Right lobe of liver (tissue), 6 donors: ENCODE data around the gene ANKRD9. TPM values are rescaled to one million over a fixed set of nuclear protein-coding genes. Genes with fewer than 3 reads are reported as not detected.

Experiments
- ATAC-seq, 4 donors: fragments of 200-7000 bp; cut with Tn5 transposase; one replicate each; pipeline ENCODE4 v1.9.1; 2020; ENCODE audit warnings: mild to moderate bottlenecking in 4 of 4, moderate library complexity in 4 of 4
- DNase-seq, 3 donors: peaks; one replicate each; pipeline ENCODE4 v3.0.0-alpha.2; 2020
- H3K27ac ChIP-seq, 3 donors: fragments of 200-600 bp; one replicate each; pipeline ENCODE4 v1.8.0; 2022
- H3K27me3 ChIP-seq, 2 donors: fragments of 200-600 bp; one replicate each; pipeline ENCODE4 v1.8.0; 2022
- H3K36me3 ChIP-seq, 4 donors: fragments of 200-600 bp; sonication (generic) in 1 of 4; one replicate each; pipeline versions ENCODE4 v1.5.1 to v1.8.0; 2017 to 2022; ENCODE audit warnings: control low read depth in 1 of 4
- H3K4me1 ChIP-seq, 4 donors: fragments of 200-600 bp; sonication (generic) in 1 of 4; one replicate each; pipeline versions ENCODE4 v1.5.1 to v1.8.0; 2017 to 2022; ENCODE audit warnings: control low read depth in 1 of 4
- H3K4me3 ChIP-seq, 3 donors: fragments of 200-600 bp; one replicate each; pipeline ENCODE4 v1.8.0; 2022
- H3K9me3 ChIP-seq, 4 donors: fragments of 200-600 bp; sonication (generic) in 1 of 4; one replicate each; pipeline versions ENCODE4 v1.5.1 to v1.8.0; 2017 to 2022; ENCODE audit warnings: control low read depth in 1 of 4
- POLR2A ChIP-seq: fragments of 450-650 bp; IDR thresholded peaks from one replicate; pipeline ENCODE4 v1.6.1; 2017; ENCODE audit warnings: antibody characterized with exemption, mild to moderate bottlenecking
- WGBS: methylation state at CpG from one replicate; pipeline ENCODE4 v1.1.6; 2018; ENCODE audit warnings: low coverage, low lambda C conversion rate; ENCODE audit not compliant: insufficient coverage; ENCODE audit errors: missing lambda C conversion rate; 5-methylcytosine and 5-hydroxymethylcytosine counted together
- intact Hi-C, 2 donors: fragments of 100-400 bp; cut with DNase I; formaldehyde crosslinking; loops; one replicate each; pipeline versions ENCODE4 v1.11.2 to v1.14.1; 2022
- long read RNA-seq: library from polyadenylated mRNA; unstranded; transcript quantifications from one replicate; pipeline ENCODE4 v2.0.0, GENCODE V29; 2019
- total RNA-seq, 6 experiments: library from RNA; depleted of rRNA in 2 of 6; stranded (reverse); fragments of >200 nt in 2 of 6; fragmentation: NEBNext Ultra II Directional in 3 of 6; extraction: Animal tissue kit (Norgen Biotek cat#: 25700) in 3 of 6; gene quantifications; one replicate each; pipeline versions ENCODE4 v1.1.0 to v1.2.4, GENCODE V29; 2016 to 2023
- TF ChIP-seq, protein P1 (sequence below), 4 donors: fragments of 200-600 bp in 3 of 4; fragments of 450-650 bp in 1 of 4; IDR thresholded peaks; one replicate each; pipeline versions ENCODE4 v1.5.1 to v1.8.0; 2016 to 2022; ENCODE audit warnings: antibody characterized with exemption in 4 of 4, mild to moderate bottlenecking in 2 of 4
- donor health status: DM: no; HTN: yes; CAD: no.
- donor health status: DM: no; HTN: no; CAD: no.
- donor health status: DM: no; HTN: no; CAD: no.
- donor health status: DM: no; HTN: yes; CAD: no.
- donor health status: DM: no; HTN: yes; CAD: no.

The ANKRD9 gene, protein sequence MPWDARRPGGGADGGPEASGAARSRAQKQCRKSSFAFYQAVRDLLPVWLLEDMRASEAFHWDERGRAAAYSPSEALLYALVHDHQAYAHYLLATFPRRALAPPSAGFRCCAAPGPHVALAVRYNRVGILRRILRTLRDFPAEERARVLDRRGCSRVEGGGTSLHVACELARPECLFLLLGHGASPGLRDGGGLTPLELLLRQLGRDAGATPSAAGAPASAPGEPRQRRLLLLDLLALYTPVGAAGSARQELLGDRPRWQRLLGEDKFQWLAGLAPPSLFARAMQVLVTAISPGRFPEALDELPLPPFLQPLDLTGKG
- 10 to 100 TPM in 2 of 6 experiments, 1 to 10 TPM in 4; 7.5 to 33.8 (median 8.9) TPM for total RNA-seq
- long read RNA-seq, partial matches to known transcripts = 0 of 2 reads
- long read RNA-seq, other reads (novel, unspliced or antisense) = 1 of 2 reads

DNA sequence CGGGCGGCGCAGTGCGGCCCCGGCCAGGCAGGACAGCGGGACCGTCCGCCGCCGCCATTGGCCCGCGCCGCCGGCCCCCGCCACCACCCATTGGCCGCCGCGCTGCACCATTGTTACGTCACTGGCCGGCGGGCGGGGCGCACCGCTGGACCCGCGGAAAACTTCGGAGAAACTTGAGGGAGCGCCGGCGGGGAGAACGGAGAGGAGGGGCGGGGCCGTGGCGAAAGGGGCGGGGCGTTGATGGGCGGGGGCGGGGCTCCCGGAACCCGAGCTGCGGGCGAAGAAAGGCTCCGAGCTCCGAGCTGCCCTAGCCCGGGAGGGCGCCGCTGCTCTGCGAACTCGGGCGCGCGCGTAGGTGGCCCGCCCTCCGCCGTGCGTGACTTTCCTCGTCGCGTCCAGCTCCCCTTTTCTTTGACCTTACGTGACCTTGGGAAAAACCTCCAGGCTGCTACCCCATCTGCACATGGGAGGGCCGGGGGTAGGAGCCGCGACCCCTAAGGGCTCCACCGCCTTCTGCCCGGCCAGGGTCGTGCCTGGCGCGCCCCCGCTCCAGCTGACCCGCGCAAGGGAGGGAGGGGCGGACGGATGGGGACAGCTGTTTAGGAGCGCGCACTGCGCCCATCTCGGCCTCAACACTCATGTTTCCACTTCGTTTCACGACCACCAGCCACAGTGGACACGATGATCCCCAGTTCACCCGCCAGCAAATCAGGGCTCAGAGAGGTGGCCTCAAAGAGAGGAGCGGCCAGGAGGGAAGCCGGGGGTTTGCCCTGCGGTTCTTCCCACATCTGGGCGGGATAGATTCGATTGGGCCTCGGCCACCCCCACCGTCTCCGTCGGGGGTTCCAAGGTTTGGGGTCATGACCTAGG is at the start of gene ANKRD9:
Gene ANKRD9 (minus strand): TSS at position 31 of the 870 bp plus-strand sequence. CDS start 1,887 bp downstream, outside the sequence.
- Histone ChIP-seq H3K4me3 (peak within 1 kb of the TSS; percentile 41 to 63 (median 58)), H3K27me3 (no peaks in the 10 kb centered on the region), H3K27ac (peak within 1 kb of the TSS; percentile 26 to 85 (median 76)), H3K36me3 (no peaks in the 10 kb centered on the region), H3K4me1 (peaks cover 0 to 6% (median 0%) of the 10 kb centered on the region in 4 donors), H3K9me3 (no peaks in the 10 kb centered on the region)
- intact Hi-C loops = loop anchor here in 1 of 2 donors (5.0 kb wide), 1 partner anchor 68 kb away; no protein-coding TSS in a partner anchor
- TF ChIP-seq, protein P1, sequence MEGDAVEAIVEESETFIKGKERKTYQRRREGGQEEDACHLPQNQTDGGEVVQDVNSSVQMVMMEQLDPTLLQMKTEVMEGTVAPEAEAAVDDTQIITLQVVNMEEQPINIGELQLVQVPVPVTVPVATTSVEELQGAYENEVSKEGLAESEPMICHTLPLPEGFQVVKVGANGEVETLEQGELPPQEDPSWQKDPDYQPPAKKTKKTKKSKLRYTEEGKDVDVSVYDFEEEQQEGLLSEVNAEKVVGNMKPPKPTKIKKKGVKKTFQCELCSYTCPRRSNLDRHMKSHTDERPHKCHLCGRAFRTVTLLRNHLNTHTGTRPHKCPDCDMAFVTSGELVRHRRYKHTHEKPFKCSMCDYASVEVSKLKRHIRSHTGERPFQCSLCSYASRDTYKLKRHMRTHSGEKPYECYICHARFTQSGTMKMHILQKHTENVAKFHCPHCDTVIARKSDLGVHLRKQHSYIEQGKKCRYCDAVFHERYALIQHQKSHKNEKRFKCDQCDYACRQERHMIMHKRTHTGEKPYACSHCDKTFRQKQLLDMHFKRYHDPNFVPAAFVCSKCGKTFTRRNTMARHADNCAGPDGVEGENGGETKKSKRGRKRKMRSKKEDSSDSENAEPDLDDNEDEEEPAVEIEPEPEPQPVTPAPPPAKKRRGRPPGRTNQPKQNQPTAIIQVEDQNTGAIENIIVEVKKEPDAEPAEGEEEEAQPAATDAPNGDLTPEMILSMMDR (IDR thresholded peaks at IDR 0.05) = no peak
- no peak for TF ChIP-seq POLR2A
- DNase-seq (peak; percentile 96), ATAC-seq (peak; percentile 88 to 93 (median 90))
- WGBS = 12% methylated on average over 20 of the region's 91 CpGs

DNA sequence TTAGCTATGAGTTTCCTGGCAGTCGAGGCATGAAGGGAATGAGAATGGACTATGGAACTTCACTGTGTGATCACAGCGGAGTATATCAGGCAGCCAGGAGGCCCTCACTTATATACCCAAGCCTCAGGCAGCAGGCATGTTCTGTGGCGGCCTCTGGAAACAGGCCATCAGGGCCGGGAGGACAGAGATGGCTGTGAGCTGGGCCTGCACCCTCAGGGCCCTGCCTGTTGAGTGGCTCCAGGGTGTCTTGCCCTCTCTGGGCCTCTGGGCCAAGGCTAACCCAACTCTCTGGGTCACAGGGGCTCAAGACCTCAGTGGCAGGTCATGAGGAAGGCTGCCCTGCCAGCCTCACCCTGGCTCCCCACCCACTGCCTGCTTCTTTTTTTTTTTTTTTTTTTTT is 49.0 kb upstream of the ANKRD9 start:
- DNase-seq = no peak
- H3K9me3 ChIP-seq = no peaks in the 10 kb centered on the region
- intact Hi-C loops = no loop called here
- TF ChIP-seq, protein P1 (IDR thresholded peaks at IDR 0.05) = no peak
- TF ChIP-seq POLR2A = no peak
- WGBS = 50% methylated on average over 3 of the region's 4 CpGs
- no peak overlapping the region for H3K27ac ChIP-seq
- no peak overlapping the region for H3K4me3 ChIP-seq
- no peaks in the 10 kb centered on the region for H3K4me1 ChIP-seq
- no peaks in the 10 kb centered on the region for H3K27me3 ChIP-seq
- no peak for ATAC-seq
- H3K36me3 ChIP-seq = no peaks in the 10 kb centered on the region

GRCh38 chr14:102557434-102558226 is 48.1 kb upstream of the ANKRD9 start:
- DNase-seq = no peak
- intact Hi-C loops = no loop called here

More at GRCh38 chr14:102557434-102558226, 48.1 kb upstream of the ANKRD9 start:
- no CpG with 5 or more reads among the region's 12 CpGs for WGBS
- H3K9me3 ChIP-seq = no peaks in the 10 kb centered on the region
- TF ChIP-seq, protein P1 (IDR thresholded peaks at IDR 0.05) = no peak
- TF ChIP-seq POLR2A = no peak
- no peaks in the 10 kb centered on the region for H3K4me1 ChIP-seq
- no peak for ATAC-seq
- H3K27ac ChIP-seq = no peak overlapping the region
- H3K36me3 ChIP-seq = no peaks in the 10 kb centered on the region
- no peak overlapping the region for H3K4me3 ChIP-seq
- H3K27me3 ChIP-seq = no peaks in the 10 kb centered on the region
